Stimulated activated CD8-positive, alpha-beta memory T cell treated with anti-CD3 and anti-CD28 coated beads, Interleukin-12 subunit alpha, Interleukin-12 subunit beta, amount 100 ng/mL, for 4 hours (primary cell): Measurements from ENCODE around the gene ARMH3.
"Not testable (repeated sequence)": the region's sequence is repeated elsewhere in the genome, so short reads cannot be mapped to it uniquely, and the experiment has no call there.

Source experiments
- DNase-seq: peaks from one replicate; pipeline ENCODE4 v3.0.0-alpha.2; 2020; ENCODE audit warnings: low read depth

The ARMH3 gene

DNA sequence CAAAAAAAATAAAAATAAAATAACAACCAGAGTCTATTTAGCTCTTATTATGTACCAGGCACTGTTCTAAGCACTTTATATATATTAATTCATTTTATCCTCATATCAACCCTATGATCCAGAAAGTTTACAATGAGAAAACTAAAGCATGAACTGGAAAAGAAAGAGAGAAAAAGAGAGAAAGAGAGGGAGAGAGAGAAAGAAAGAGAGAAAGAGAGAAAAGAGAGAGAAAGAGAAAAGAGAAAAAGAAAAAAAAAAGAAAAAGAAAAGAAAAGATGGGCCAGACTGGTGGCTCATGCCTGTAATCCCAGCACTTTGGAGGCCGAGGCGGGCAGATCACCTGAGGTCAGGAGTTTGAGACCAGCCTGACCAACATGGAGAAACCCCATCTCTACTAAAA lies 9.9 kb downstream of the ARMH3 start:
- DNase-seq = no peak

DNA sequence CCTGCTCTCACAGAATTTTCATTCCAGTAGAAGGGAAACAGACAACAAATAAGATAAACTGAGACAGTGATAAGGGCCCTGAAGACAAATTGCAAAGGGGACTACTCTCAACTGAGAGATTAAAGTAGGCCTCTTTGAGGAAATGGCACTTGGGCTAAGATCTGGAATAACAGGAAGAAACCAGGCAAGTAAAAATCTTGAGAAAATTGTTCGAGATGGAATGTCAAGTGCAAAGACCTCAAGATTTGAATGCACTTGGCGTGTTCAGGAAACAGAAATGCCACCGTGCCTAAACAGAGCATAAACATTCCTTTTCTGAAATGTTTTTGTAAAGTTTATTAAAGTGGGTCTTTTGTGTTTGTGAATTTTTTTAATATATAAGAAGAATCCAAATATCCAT lies 10.7 kb downstream of the ARMH3 start:
- DNase-seq = no peak

DNA sequence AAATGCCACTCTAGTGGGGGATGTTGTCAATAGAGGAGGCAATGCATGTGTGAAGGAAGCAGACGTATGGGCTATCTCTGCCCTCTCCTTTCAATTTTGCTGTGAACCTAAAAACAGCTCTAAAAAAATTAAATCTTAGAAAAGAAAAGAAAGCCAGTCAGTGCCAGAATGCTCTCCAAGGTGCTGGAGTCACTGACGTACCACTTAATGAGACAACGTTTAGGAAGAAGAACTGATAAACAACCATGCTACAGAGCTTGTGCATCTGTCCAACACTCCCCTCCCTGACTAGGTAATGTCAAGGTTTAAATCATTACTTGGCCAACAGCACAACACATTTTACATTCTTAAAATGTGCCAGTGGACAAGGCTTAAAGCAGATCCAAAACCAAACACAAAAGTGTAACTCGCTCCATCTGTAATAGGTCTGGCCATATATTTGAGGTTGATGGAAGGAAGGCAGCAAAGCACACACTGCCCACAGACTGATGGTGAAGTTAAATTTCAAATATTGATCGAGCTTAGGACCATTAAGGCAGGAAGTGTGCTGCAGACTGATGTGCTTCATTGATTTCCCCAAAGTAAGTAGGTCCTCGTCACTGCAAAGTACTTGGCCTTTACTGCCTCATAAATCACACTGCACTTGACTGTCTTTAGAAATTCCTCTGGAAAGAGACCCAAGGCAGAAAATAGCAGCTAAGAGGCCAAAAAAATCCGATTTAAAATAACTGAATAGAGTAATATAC lies 15.5 kb downstream of the ARMH3 start:
- DNase-seq = no peak

DNA sequence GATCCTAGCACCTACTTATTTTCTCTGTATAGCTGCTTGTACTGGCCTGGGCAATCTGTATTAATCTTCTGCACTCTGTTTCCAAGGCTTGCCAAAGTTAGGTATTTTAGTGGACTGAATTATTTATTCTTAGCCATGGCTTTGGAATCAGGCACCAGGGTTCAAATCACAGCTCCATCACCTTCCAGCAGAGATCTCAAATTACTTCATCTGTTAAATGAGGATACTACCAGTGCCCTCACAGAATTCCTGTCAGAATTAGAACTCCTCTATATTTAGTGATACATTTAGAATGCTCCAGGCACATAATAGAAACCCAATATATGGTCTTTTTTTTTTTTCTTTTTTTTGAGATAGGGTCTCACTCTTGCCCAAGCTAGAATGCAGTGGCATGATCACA lies 17.6 kb downstream of the ARMH3 start:
- DNase-seq = no peak

DNA sequence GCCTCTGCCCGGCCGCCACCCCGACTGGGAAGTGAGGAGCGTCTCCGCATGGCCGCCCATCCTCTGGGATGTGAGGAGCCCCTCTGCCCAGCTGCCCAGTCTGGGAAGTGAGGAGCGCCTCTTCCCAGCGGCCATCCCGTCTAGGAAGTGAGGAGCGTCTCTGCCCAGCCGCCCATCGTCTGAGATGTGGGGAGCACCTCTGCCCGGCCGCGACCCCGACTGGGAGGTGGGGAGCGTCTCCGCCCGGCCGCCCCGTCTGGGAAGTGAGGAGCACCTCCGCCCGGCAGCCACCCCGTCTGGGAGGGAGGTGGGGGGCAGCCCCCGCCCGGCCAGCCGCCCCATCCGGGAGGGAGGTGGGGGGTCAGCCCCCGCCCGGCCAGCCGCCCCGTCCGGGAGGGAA lies 20.2 kb downstream of the ARMH3 start:
- not testable (repeated sequence) for DNase-seq

DNA sequence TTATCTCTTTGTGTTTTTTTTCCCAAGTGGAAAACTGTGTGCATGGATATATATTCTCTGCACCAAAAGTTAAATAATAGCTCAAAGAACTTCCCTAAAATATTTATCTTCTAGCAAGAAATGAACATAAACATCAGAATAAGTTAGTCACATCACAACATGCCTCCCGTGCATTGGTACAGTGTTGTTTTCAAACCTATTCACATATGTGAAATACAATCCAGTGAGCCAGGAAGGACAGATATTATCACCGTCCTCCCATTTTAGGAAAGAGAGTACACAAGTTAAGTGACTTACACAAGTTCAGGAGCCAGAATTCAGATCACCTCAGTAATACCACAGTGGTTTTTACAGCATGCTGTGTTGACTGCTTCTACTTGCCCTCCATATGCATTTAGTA lies 22.2 kb downstream of the ARMH3 start:
- DNase-seq = no peak

DNA sequence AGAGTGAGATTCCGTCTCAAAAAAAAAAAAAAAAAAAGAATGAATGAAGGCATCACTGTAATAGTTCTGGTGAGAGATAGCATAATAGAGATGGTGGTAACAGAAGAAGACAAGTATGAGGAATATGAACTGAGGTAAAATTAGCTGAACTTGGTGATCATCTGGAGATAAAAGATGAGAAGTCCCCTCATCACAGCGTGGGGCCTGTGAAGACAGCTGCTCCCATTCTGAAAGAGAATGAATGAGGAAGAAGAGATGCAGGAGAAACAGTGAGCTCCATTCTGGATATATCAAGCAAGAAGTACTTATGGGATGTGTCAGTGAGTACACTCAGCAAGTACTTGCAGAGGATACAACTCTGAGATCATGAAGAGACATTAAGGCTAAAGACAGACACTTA lies 28.7 kb downstream of the ARMH3 start:
- no peak for DNase-seq

DNA sequence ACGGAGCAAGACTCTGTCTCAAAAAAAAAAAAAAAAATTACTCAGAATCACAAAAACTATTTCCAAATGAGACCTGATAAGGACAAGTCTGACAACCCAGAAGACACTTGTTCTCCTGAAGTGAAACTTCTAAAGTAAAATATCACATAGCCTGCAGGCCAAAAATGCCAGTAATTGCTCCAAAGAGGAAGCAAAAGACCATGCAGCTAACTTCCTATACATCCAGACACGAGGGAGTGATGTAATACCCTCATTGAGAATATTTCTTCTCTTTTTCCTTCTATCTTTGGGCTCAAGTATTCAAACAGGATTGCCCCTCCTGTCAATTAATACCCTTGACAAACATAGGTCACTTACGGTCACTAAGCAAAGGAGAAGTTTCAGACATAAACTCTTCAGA lies 31.2 kb downstream of the ARMH3 start:
- DNase-seq = no peak

DNA sequence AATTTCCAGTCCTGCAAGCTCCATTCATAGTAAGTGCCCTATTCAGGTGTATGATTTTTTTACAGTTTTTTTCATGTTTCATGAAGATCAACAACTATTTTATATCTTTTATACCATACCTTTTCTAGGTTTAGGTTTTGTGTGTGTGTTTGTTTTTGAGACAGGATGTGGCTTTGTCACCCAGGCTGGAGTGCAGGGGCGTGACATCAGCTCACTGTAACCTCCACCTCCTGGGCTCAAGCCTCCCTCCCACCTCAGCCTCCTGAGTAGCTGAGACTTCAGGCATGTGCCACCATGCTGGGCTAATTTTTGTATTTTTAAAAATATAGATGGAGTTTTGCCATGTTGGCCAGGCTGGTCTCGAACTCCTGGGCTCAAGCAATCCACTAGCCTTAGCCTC lies 35.0 kb downstream of the ARMH3 start:
- no peak for DNase-seq

DNA sequence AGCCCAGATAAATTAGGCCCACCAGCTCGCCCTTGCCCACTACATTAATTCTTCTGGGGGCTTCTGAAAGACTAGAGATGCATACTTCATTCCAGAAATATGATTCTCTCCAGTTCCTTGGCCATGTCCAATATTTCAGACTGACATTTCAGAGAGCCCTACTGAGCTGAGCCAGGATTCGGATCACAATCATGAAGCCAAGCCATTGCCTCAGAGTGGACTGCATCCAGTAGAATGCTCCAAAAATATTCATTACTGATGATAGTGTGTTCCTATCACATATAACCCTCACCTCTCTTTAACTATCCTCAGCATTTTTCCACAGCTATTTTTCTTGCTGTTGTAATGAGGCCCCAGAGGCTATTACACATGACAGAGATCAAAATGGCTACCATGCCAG lies 38.7 kb downstream of the ARMH3 start:
- no peak for DNase-seq

DNA sequence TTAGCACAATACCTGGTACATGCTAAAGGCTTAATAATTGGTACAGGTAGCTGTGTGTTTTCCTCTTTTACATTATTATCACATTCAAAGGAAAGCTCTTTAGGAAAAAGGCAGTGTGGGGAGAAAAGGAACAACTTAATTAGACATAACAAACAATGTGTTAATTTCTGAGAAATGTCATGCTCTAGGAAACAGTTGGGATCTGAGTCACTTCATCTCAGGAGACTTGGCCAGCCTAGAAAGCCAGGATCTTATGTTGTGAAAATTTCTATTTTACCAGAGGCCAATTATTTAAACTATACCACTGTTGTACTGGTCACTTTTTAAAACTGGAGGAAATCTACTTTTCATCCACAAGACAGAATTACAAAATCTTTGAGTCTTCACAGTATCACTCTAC lies 39.6 kb downstream of the ARMH3 start:
- no peak for DNase-seq

DNA sequence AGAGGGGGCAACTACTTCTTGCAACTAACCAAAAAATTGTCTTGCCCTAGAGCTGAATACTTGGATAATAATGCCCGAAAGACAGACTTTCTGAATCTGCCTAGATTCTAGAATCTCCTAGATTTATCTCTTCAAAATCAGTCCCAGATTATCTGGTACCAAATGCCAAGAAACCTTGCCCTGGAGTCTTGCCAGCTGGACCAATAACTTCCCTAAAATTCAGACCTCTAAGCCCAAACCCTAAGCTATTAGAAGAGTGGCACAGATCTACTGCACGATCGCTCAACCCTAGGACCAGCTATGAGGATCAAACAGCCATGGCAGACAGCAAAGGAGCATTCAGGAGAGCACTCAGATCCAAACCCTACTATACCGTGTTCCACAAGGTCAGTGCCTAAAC lies 45.0 kb downstream of the ARMH3 start:
- DNase-seq = no peak

DNA sequence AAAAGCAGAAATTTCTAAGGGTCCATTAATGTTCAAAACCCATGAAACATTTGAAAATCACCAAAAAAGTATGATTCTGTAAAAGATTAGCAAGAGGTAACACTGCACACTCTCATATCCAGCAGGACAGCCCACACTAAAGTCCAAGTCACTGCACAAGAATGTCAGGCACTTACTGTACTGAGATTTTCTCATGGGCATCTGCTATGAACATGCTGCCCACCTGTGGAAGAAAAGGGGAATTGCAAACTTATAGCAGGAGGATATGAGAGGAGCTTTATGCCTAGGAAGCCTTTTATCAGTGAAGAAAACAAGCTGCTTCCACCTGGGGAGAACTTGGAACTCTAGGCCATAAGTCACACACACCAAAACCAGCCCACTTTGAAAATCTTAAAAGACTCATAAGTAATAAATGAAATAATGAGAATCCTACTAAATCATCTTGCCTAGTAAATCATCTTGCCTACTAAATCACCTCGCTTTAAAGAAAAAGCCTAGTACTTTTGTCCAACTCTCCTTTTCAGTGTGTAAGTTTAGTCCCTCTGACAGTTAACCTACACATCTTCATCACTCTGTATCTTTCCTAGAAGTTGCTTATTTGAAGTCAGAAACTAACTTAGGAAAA lies 46.1 kb downstream of the ARMH3 start:
- DNase-seq = no peak

DNA sequence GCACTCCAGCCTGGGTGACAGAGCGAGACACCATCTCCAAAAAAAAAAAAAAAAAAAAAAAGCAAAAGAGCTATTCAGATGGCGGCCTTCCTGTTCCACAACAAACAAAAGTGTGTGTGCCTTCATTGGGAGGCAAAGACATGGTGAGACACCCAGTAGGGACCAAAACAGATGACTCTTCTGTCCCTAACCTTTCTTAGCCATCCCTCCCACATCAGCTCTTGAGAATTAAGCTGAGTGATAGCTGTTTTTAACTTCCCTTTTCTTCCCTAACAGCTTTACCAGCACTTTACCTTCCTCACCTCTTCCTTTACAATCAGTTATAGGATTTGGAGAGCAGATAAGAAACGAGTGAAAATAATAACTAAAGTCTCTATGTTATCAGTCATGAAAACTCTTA lies 48.2 kb downstream of the ARMH3 start:
- no peak for DNase-seq

DNA sequence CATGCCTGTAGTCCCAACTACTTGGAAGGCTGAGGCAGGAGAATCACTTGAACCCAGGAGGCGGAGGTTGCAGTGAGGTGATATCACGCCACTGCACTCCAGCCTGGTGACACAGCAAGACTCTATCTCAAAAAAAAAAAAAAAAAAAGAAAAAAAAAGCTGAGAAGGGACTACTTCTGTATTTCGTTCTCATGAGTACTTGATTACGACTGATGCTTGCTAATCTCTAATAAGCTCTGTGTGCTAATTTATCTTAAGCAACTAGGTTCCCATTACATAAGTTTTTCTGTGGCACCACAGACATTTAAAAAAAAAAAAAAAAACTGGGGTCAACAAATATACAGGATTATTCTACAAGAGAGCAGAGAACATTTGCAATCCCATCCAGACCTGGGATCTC lies 48.9 kb downstream of the ARMH3 start:
- not testable (repeated sequence) for DNase-seq

DNA sequence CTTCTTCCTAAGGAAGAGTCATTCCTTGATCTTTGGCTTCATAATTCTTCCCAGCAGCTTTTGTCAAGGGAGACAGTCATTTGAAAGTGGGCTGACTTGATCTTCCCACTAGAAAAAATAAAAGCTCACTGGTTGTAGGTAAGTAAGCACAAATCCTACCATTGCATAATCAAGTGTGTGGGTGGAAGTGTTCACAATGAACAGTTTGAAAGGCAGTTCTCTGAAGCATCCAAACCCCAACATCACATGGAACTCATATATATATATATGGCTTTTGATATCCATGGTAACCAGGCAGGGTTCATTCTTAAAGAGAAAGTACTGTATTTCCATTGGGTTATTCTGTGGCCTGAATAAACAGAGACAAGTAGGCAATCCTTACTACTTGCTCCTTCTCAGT lies 51.6 kb downstream of the ARMH3 start:
- no peak for DNase-seq

DNA sequence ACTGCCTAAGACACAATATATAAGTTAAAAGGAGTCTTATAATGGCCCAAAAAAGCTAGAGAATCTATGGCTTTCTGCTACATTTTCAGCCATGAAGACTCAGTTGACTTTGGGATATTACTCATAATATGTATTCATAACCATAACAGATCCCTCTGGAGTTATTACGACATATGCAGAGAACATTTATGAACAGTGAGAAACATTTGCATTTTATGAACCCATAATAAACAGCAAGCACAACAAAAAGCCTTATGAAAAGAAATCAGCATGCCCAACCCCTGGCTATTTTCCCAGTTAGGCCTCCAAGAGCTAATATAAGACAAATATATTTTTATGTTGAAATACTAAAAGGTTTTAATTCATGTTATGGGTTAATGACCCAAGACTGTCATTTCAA lies 52.4 kb downstream of the ARMH3 start:
- DNase-seq = no peak

DNA sequence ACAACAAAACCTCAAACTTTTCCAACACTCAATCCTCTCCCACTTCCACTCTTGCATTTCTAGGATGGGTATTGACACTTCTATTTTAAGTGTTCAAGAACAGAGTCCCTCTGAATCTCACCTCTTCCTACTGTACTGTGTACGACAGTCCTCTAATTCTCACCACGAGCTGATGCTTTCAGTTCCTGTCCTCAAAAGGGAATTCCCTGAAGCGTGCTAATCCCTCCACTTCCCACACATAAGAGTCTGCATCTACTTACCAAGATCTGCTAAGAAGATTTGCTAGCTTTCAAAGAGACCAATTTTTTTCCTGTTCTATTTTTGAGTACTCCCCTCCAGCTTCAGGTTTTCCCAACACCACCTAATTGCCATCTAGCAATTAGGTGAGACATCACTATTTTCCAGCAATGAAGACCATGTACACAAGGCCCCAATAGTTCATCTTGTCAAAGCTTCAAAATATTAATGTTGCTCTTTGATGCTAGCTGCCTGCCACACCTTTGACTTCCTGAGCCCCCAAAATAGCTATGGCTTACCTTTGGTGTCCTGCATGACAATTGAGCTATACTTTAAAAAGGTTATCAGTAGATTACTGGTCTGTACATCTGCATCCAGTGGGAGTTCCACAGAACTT lies 54.4 kb downstream of the ARMH3 start:
- DNase-seq = no peak

DNA sequence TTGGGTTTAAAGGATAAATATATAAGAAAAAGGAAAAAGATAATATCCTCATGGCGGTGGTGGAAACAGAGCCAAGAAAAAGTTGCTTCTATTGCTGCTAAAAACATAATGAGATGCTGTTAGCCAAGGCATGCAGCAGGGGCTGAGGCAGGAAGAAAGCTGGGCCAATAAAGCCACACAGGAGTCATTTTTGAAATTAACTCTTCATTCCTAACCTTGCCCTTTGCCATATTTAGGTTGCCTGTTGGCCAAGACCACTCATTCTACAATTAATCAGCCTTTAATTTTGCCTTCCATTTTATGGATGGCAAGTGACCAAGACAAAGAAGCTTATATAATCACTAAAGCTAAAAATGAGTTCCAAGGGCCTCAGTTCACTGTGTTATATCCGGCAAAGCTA lies 58.2 kb downstream of the ARMH3 start:
- DNase-seq = no peak

DNA sequence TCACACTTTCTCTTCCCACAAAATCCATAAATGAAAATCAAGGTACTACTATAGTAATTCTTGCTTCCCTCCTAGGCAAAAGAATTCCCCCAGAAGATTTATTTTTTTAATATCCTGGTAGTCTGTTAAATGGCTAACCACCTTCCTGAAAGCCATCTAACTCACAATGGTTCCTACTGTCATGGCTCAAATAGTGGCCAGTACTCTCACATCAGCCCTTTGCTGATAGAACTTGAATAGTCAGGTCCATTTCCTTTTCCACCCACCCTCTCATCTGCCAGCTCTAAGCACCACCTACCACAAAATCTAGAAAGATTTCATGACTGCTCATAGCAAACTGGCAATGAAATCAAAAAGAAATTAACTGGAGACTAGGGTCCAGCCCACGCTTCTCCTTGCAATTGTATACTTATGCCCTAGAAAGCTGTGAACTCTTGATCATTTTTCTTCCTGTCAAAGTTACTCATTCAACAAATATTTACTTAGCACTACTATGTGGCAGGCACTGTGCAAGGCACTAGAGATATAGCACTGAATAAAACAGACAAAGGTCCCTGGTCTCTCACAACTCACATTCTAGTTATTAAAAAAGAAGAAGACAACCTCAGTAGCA lies 60.4 kb downstream of the ARMH3 start:
- no peak for DNase-seq

DNA sequence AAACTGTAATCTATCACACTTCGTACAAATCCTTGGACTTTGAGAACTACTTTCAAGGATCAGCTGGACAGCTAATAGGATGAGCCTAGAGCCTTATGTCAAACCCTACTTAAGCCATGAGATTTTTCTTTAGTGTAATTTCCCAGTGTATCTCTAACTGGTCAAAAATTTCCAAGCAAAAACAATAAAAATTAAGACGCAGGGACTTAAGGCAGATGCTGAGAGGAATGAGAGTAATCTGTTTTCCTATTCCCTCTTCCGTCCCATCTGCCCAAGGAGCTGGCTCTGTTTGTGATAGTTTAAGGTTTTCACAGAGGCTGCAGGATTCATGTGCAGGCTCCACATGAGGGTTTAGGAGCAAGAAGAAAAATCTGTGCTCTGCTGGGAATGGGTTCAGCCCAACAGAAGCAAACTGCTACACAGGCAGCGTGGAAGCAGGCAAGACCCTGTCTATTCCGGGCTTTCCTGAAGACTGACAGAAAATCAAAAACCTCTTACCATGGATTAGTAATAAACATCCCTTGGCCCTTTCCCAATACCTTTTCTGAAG lies 62.2 kb downstream of the ARMH3 start:
- DNase-seq = no peak

DNA sequence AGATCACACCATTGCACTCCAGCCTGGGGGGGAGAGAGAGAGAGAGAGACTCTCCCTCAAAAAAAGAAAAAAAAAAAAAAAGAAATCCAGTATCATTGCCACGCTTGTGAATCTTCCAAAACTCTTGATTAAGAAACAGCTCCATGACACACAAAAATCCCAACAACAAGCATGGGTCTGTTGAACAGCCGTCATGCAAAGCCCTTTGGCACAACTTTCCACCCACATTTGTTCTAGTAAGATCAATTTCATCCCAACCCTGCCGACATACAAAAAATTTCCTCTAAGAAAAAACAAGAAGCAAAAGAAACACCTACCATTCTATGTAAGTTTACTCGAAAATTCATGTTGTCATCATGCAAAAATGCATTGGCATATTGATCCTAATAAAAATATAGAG lies 62.8 kb downstream of the ARMH3 start:
- no peak for DNase-seq

DNA sequence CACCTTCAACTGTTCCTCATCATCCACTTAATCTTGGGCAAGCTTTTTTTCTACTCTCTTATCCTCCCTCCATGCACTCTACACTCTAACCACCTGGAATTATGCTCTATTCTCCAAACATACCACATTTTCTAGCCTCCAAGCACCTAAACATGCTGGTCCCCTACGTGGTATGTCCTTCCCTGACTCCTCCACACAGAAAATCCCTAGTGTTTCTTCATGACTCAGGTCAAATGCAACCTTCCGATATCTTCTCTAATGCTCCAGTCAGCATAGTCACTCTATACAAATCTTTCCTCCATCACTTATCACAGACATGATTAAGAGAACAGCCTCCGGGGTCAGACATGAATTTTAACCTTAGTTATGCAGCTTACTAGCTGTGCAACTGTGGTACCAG lies 68.8 kb downstream of the ARMH3 start:
- DNase-seq = no peak
